K562 (cell line): ENCODE results near the gene PRXL2B. TPM values are rescaled to one million over a fixed set of nuclear protein-coding genes. Genes with fewer than 3 reads are reported as not detected.

ENCODE experiments used
- ID3 ChIP-seq, 2 experiments: fragments of 250-450 bp in 1 of 2; fragments of 450-650 bp in 1 of 2; sonication (Bioruptor Pico) in 1 of 2; IDR thresholded peaks; 2 replicates each; pipeline versions ENCODE4 v1.6.1 to v1.8.0; 2016 to 2021; ENCODE audit warnings: mild to moderate bottlenecking in 2 of 2, moderate library complexity in 2 of 2, missing compliant biosample characterization in 1 of 2, missing genetic modification characterization in 1 of 2
- NFRKB ChIP-seq: fragments of 450-650 bp; IDR thresholded peaks from 2 replicates; pipeline ENCODE4 v1.6.1; 2016; ENCODE audit warnings: low read depth
- PHB2 ChIP-seq: fragments of 450-650 bp; IDR thresholded peaks from 2 replicates; pipeline ENCODE4 v1.6.1; 2017; ENCODE audit warnings: low read depth
- POLR2G ChIP-seq: fragments of 200-400 bp; formaldehyde crosslinking; IDR thresholded peaks from 2 replicates; pipeline ENCODE4 v1.6.1; 2017; ENCODE audit warnings: low read depth, mild to moderate bottlenecking, antibody characterized with exemption, low read length, moderate library complexity
- YBX1 ChIP-seq: fragments of 450-650 bp; IDR thresholded peaks from 2 replicates; pipeline ENCODE4 v1.7.1; 2016; ENCODE audit warnings: mild to moderate bottlenecking
- YY1 ChIP-seq, 3 experiments: IDR thresholded peaks; 2 replicates each; pipeline ENCODE4 v1.6.1; 2011; ENCODE audit warnings: low read length in 2 of 3, mild to moderate bottlenecking in 2 of 3, moderate library complexity in 2 of 3, borderline replicate concordance in 1 of 3, control low read depth in 1 of 3, low read depth in 1 of 3; ENCODE audit not compliant: insufficient read depth in 3 of 3, insufficient replicate concordance in 2 of 3, control insufficient read depth in 1 of 3, insufficient read length in 1 of 3; ENCODE audit errors: extremely low read depth in 1 of 3
- ZBTB7A ChIP-seq: IDR thresholded peaks from 2 replicates; pipeline ENCODE4 v1.6.1; 2011; ENCODE audit warnings: low read depth, mild to moderate bottlenecking, low read length, moderate library complexity, borderline replicate concordance; ENCODE audit not compliant: control insufficient read depth
- ZBTB9 ChIP-seq: fragments of 450-650 bp; formaldehyde crosslinking; IDR thresholded peaks from 2 replicates; pipeline ENCODE4 v1.4.0; 2020; ENCODE audit warnings: mild to moderate bottlenecking, moderate library complexity
- polyA plus RNA-seq, 8 experiments: library from polyadenylated mRNA; depleted of rRNA in 4 of 8; stranded (reverse) in 5 of 8; unstranded in 3 of 8; fragments of >200 nt; fragmentation: Nextera tagmentation in 2 of 8; fragmentation: Illumina TruSeq in 1 of 8; extraction: Ambion mirVana in 2 of 8; extraction: Trizol in 1 of 8; gene quantifications; 2 replicates each; pipeline versions ENCODE4 v1.2.1 to v1.2.3, GENCODE V29; 2011 to 2014; ENCODE audit warnings: inconsistent platforms in 1 of 8, missing spikeins in 1 of 8
- total RNA-seq, 7 experiments: library from RNA; depleted of rRNA in 6 of 7; stranded (reverse); fragments of >200 nt in 6 of 7; fragmentation: Illumina TruSeq in 2 of 7; extraction: Trizol in 2 of 7; gene quantifications; 2 replicates each; pipeline versions ENCODE4 v1.2.1 to v1.2.3, GENCODE V29; 2011 to 2021; ENCODE audit warnings: low replicate concordance in 1 of 7

The PRXL2B gene
- total and polyA plus RNA-seq, 9 of the 15 experiments (the other 6 are each of a cell fraction or from before 2014, with no cell fraction given) = 0.99 to 25.3 (median 11.8) TPM

- peak; percentile 57; the same call in 1 of the 2 replicates for TF ChIP-seq ZBTB7A
- TF ChIP-seq NFRKB = peak; percentile 88
- TF ChIP-seq ID3 (CRISPR knock-in tag; IDR thresholded peaks at IDR 0.05) = no peak
- TF ChIP-seq ID3 (tag; IDR thresholded peaks at IDR 0.05) = peak; percentile 41; the same call in 1 of the 2 replicates
- TF ChIP-seq YY1 (IDR thresholded peaks at IDR 0.05; ENCODE audit: borderline replicate concordance in 1 of 3, control insufficient read depth in 1 of 3, extremely low read depth in 1 of 3, insufficient read depth in 3 of 3, insufficient read length in 1 of 3, insufficient replicate concordance in 2 of 3, low read depth in 1 of 3, low read length in 2 of 3) = peak; percentile 26 to 84 (median 68)
- TF ChIP-seq PHB2 = no peak
- no peak for TF ChIP-seq ZBTB9
- TF ChIP-seq YBX1 = no peak
- peak; percentile 62 for TF ChIP-seq POLR2G
Measured at GRCh38 chr1:2556277-2556677, 30.3 kb upstream of the PRXL2B start, which contains the start of gene TNFRSF14 (continued).
